Neuronal stem cell (in vitro differentiated cells): ENCODE data around the gene SLC25A10.
A peak's percentile ranks its signal among the peaks of the same experiment; 100 is the strongest.

ENCODE experiments used
- DNase-seq: peaks from one replicate; pipeline ENCODE4 v3.0.0-alpha.2; 2013; ENCODE audit warnings: low spot score
- H2AFZ ChIP-seq: one replicate; pipeline ENCODE4 v1.6.1; 2013; ENCODE audit warnings: mild to moderate bottlenecking, low read length, inconsistent platforms
- H2AK5ac ChIP-seq: 2 replicates; pipeline ENCODE4 v1.6.1; 2013; ENCODE audit warnings: low read depth, mild to moderate bottlenecking, inconsistent platforms, low read length, moderate library complexity, mixed read lengths
- H2BK120ac ChIP-seq: 2 replicates; pipeline ENCODE4 v1.6.1; 2013; ENCODE audit warnings: low read depth, mild to moderate bottlenecking, inconsistent platforms, low read length, moderate library complexity, mixed read lengths
- H2BK12ac ChIP-seq: one replicate; pipeline ENCODE4 v1.6.1; 2013; ENCODE audit warnings: low read length, inconsistent platforms
- H2BK15ac ChIP-seq: 2 replicates; pipeline ENCODE4 v1.6.1; 2013; ENCODE audit warnings: mild to moderate bottlenecking, low read length, inconsistent platforms, mixed read lengths
- H2BK5ac ChIP-seq: one replicate; pipeline ENCODE4 v1.6.1; 2013; ENCODE audit warnings: inconsistent platforms, mild to moderate bottlenecking, low read length, moderate library complexity
- H3K14ac ChIP-seq: one replicate; pipeline ENCODE4 v1.6.1; 2013; ENCODE audit warnings: low read length, inconsistent platforms
- H3K18ac ChIP-seq: 2 replicates; pipeline ENCODE4 v1.6.1; 2013; ENCODE audit warnings: low read length, inconsistent platforms
- H3K23ac ChIP-seq: 2 replicates; pipeline ENCODE4 v1.6.1; 2013; ENCODE audit warnings: low read depth, mild to moderate bottlenecking, mixed read lengths, low read length, inconsistent platforms; ENCODE audit not compliant: poor library complexity
- H3K27ac ChIP-seq: replicated peaks from 3 replicates; pipeline ENCODE4 v1.5.1; 2013; ENCODE audit warnings: low read length, inconsistent platforms
- H3K27me3 ChIP-seq, 3 experiments: 2 replicates each; pipeline ENCODE4 v1.6.1; 2013; ENCODE audit warnings: low read length in 3 of 3, mild to moderate bottlenecking in 2 of 3, inconsistent platforms in 1 of 3, low read depth in 1 of 3, mixed read lengths in 1 of 3, moderate library complexity in 1 of 3; ENCODE audit not compliant: control insufficient read depth in 3 of 3, insufficient read depth in 3 of 3
- H3K36me3 ChIP-seq, 2 donors: replicated peaks in 1 of 2; 2 replicates each; pipeline ENCODE4 v1.6.1; 2013; ENCODE audit warnings: low read length in 2 of 2; ENCODE audit not compliant: control insufficient read depth in 2 of 2, insufficient read depth in 2 of 2
- H3K4ac ChIP-seq: 2 replicates; pipeline ENCODE4 v1.6.1; 2013; ENCODE audit warnings: inconsistent platforms, mild to moderate bottlenecking, low read length, moderate library complexity
- H3K4me1 ChIP-seq, 2 donors: 1 replicate in 1 of 2; 2 replicates in 1 of 2; pipeline ENCODE4 v1.6.1; 2013; ENCODE audit warnings: low read length in 2 of 2, low read depth in 1 of 2; ENCODE audit not compliant: control insufficient read depth in 2 of 2, insufficient read depth in 1 of 2
- H3K4me2 ChIP-seq: one replicate; pipeline ENCODE4 v1.6.1; 2013; ENCODE audit warnings: mild to moderate bottlenecking, low read length, inconsistent platforms; ENCODE audit not compliant: insufficient read depth, poor library complexity, severe bottlenecking
- H3K4me3 ChIP-seq, 2 donors: 2 replicates each; pipeline ENCODE4 v1.5.1; 2013; ENCODE audit warnings: low read length in 2 of 2, mild to moderate bottlenecking in 2 of 2, inconsistent platforms in 1 of 2, moderate library complexity in 1 of 2
- H3K79me1 ChIP-seq: one replicate; pipeline ENCODE4 v1.6.1; 2013; ENCODE audit warnings: low read depth, mild to moderate bottlenecking, inconsistent platforms, low read length, moderate library complexity
- H3K9ac ChIP-seq: one replicate; pipeline ENCODE4 v1.6.1; 2013; ENCODE audit warnings: mild to moderate bottlenecking, low read depth, low read length, inconsistent platforms; ENCODE audit not compliant: poor library complexity
- H3K9me3 ChIP-seq, 2 donors: replicated peaks in 1 of 2; 2 replicates each; pipeline versions ENCODE3 to v1.6.1; 2013; ENCODE audit warnings: low read length in 2 of 2, mild to moderate bottlenecking in 2 of 2, inconsistent platforms in 1 of 2, low read depth in 1 of 2, mixed read lengths in 1 of 2, moderate library complexity in 1 of 2; ENCODE audit not compliant: control insufficient read depth in 2 of 2, insufficient read depth in 1 of 2
- H4K8ac ChIP-seq: one replicate; pipeline ENCODE4 v1.6.1; 2013; ENCODE audit warnings: low read depth, mild to moderate bottlenecking, inconsistent platforms, low read length, moderate library complexity
- H4K91ac ChIP-seq: one replicate; pipeline ENCODE4 v1.6.1; 2013; ENCODE audit warnings: low read length, low read depth, mild to moderate bottlenecking, inconsistent platforms; ENCODE audit not compliant: poor library complexity
- WGBS, 2 donors: extraction: QIAGEN DNeasy Blood & Tissue Kit; methylation state at CpG; one replicate each; pipeline ENCODE4 v1.1.7; 2013; ENCODE audit warnings: missing lambda C conversion rate in 2 of 2, mixed read lengths in 1 of 2; ENCODE audit not compliant: insufficient read length in 2 of 2, insufficient replicate concordance in 1 of 2; ENCODE audit errors: extremely low coverage in 2 of 2; 5-methylcytosine and 5-hydroxymethylcytosine counted together

The SLC25A10 gene

DNA sequence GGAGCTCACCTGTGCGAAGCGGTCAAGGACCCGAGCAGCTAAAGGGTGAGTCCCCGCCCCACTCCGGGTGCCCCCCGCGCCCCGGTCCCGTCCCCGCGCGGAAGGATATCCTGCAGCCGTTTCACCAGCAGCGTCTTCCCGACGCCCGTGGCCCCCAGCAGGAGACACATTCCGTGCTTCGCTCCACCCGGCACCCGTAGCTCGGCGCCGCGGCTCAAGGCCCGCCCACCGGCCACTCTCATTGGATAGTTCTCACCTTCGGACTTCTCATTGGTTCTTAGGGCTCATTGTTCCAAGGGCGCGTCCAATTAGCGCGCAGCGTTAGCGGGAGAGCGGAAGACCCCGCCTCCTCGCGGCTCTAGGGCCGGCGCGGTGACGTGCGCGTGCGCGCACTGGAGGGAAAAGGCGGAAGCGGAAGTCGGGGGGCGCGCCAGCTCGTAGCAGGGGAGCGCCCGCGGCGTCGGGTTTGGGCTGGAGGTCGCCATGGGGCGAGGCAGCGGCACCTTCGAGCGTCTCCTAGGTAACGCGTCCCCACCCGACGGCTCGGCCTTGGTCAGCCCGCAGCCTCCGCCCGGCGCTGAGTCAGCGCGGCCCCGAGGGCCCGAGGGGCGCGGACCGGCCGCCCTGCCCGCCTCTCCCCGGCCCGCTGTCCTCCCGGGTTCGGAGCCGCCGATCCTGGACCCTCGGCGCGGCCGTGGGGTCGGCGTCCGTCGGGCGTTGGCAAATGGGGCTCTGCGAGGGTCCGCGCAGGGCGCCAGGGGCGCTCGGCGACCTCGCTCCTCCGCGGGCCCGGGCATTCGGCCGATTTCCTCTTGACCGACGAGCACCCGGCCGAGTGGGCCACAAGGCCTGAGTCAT lies 28.3 kb upstream of the SLC25A10 start, which contains the start of the genes ARL16 and HGS:
TSS of gene ARL16 (minus strand) at position 214 of the 858 bp plus-strand sequence. CDS start at position 170, 44 bp downstream.
TSS of gene HGS (plus strand) at position 428 of the 858 bp plus-strand sequence. CDS start at position 484, 56 bp downstream.
- H3K79me1 ChIP-seq = peaks cover 30% of the 10 kb centered on the region
- peak within 1 kb of the TSS; percentile 8 for H4K8ac ChIP-seq
- peak within 1 kb of the TSS; percentile 48 for H2BK120ac ChIP-seq
- H2BK15ac ChIP-seq = peak within 1 kb of the TSS; percentile 82
- H3K4ac ChIP-seq = no peak within 1 kb of the TSS
- H3K23ac ChIP-seq = peak within 1 kb of the TSS; percentile 94
- H3K27ac ChIP-seq = no peak within 1 kb of the TSS
- peak; percentile 99 for DNase-seq
- H4K91ac ChIP-seq = no peak within 1 kb of the TSS
- H2BK5ac ChIP-seq = peak within 1 kb of the TSS; percentile 85
- H2BK12ac ChIP-seq = peak within 1 kb of the TSS; percentile 85
- no peaks in the 10 kb centered on the region for H3K27me3 ChIP-seq
- peak within 1 kb of the TSS; percentile 98 for H3K18ac ChIP-seq
- H2AFZ ChIP-seq = peak within 1 kb of the TSS; percentile 89
- peak within 1 kb of the TSS; percentile 99 for H3K9ac ChIP-seq
- H3K36me3 ChIP-seq = peaks cover 26 to 64% of the 10 kb centered on the region in 2 donors
- peaks cover 9 to 14% of the 10 kb centered on the region in 2 donors for H3K4me1 ChIP-seq
- peaks cover 0 to 2% of the 10 kb centered on the region in 2 donors for H3K9me3 ChIP-seq
- peak within 1 kb of the TSS; percentile 79 for H3K4me2 ChIP-seq
- WGBS, 2 donors = no CpG with 5 or more reads among the region's 112 CpGs
- H2AK5ac ChIP-seq = peak within 1 kb of the TSS; percentile 91
- H3K4me3 ChIP-seq = peak within 1 kb of the TSS; percentile 84 to 97
- peak within 1 kb of the TSS; percentile 73 for H3K14ac ChIP-seq

DNA sequence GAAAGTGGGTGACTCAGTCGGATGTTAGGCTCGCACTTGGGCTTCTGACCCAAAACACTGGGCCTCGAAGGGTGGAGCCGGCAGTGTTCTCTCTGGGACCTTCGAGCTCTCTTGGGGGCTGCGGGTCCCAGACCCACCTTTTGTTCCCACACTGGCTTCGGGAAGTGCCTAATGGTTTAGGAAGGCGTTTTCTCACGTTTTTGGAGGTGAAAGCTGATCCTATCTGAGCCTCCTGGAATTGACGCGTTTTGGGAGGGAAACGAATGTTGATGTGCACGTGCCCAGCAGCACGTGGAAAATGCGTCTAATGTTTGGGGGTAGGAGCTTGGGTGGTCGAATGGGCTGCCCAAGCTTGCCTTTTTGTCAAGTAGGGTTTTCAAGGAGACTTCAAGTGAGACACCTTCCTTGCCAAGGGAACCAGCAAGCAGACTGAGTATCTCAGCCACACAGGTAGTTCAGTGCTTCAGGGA lies 27.6 kb upstream of the SLC25A10 start:
- no peak for DNase-seq
- peak overlapping the region; percentile 84 to 94 for H3K4me3 ChIP-seq
- H3K9me3 ChIP-seq = peaks cover 0 to 2% of the 10 kb centered on the region in 2 donors
- H3K27ac ChIP-seq = no peak overlapping the region
- H2AK5ac ChIP-seq = peak overlapping the region; percentile 91
- H4K8ac ChIP-seq = no peak overlapping the region
- peaks cover 9 to 14% of the 10 kb centered on the region in 2 donors for H3K4me1 ChIP-seq
- H3K79me1 ChIP-seq = peaks cover 31% of the 10 kb centered on the region
- H2BK120ac ChIP-seq = no peak overlapping the region
- H4K91ac ChIP-seq = no peak overlapping the region
- no peak overlapping the region for H2BK15ac ChIP-seq
- no peak overlapping the region for H2BK12ac ChIP-seq
- H3K18ac ChIP-seq = peak overlapping the region; percentile 82
- peak overlapping the region; percentile 77 for H2AFZ ChIP-seq
- peak overlapping the region; percentile 57 for H3K14ac ChIP-seq
- WGBS, 2 donors = no CpG with 5 or more reads among the region's 16 CpGs
- peaks cover 33 to 68% of the 10 kb centered on the region in 2 donors for H3K36me3 ChIP-seq
- peak overlapping the region; percentile 83 for H3K9ac ChIP-seq
- no peak overlapping the region for H3K4ac ChIP-seq
- H3K4me2 ChIP-seq = peak overlapping the region; percentile 79
- no peak overlapping the region for H2BK5ac ChIP-seq
- no peak overlapping the region for H3K23ac ChIP-seq
- no peaks in the 10 kb centered on the region for H3K27me3 ChIP-seq

DNA sequence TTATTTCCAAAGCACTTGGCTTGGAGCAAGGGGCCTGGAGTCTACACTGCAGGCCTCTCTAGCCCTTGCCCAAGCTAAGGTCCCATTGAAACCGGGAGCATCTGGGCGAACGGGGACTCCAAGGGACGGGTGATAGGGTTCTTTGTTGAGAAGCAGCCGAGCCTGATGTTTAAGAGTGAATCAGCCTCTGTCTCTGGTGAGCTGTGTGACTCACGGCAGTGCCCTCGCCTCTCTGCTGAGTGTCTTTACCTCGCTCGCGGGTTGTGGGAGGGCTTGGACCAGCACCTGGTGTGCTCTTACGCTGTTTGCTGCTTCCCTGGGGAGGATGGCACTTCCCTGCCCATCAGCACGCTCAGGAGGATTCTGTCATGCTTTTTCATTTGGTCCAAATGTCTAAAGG lies 27.0 kb upstream of the SLC25A10 start:
- no peak overlapping the region for H2BK5ac ChIP-seq
- no peak overlapping the region for H4K8ac ChIP-seq
- no peak overlapping the region for H3K14ac ChIP-seq
- no peak overlapping the region for H2BK12ac ChIP-seq
- H4K91ac ChIP-seq = no peak overlapping the region
- peaks cover 39 to 68% of the 10 kb centered on the region in 2 donors for H3K36me3 ChIP-seq
- no peaks in the 10 kb centered on the region for H3K27me3 ChIP-seq
- H3K18ac ChIP-seq = no peak overlapping the region
- H3K4me3 ChIP-seq = peak overlapping the region in 1 of 2 donors; percentile 84
- no peak overlapping the region for H2BK120ac ChIP-seq
- no peak overlapping the region for H2BK15ac ChIP-seq
- peaks cover 0 to 2% of the 10 kb centered on the region in 2 donors for H3K9me3 ChIP-seq
- no peak overlapping the region for H3K4ac ChIP-seq
- peaks cover 9 to 14% of the 10 kb centered on the region in 2 donors for H3K4me1 ChIP-seq
- no peak overlapping the region for H3K9ac ChIP-seq
- H2AFZ ChIP-seq = no peak overlapping the region
- no peak for DNase-seq
- peak overlapping the region; percentile 79 for H3K4me2 ChIP-seq
- H3K23ac ChIP-seq = no peak overlapping the region
- H3K79me1 ChIP-seq = peaks cover 34% of the 10 kb centered on the region
- no peak overlapping the region for H2AK5ac ChIP-seq
- WGBS, 2 donors = no CpG with 5 or more reads among the region's 12 CpGs
- H3K27ac ChIP-seq = no peak overlapping the region

DNA sequence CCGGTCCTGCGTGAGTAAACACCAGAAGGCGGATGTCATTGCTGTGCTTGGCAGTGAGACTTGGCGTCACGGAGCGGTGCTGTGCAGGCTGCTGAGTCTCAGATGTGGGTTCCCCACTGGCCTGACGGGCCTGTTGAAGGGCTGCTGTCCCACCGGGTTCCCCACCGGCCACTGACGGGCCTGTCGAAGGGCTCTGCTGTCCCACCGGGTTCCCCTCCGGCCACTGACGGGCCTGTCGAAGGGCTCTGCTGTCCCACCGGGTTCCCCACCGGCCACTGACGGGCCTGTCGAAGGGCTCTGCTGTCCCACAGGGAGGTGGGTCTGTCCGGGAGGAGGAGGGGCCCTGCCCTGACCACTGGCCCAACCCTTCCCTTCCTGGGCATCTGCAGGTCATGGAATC lies 25.5 kb upstream of the SLC25A10 start:
- no peak overlapping the region for H2BK12ac ChIP-seq
- H3K4me1 ChIP-seq = peaks cover 9 to 14% of the 10 kb centered on the region in 2 donors
- no peak overlapping the region for H2BK120ac ChIP-seq
- DNase-seq = no peak
- H2BK5ac ChIP-seq = no peak overlapping the region
- H4K91ac ChIP-seq = no peak overlapping the region
- H3K27me3 ChIP-seq = no peaks in the 10 kb centered on the region
- no peak overlapping the region for H2AK5ac ChIP-seq
- no peak overlapping the region for H3K4me3 ChIP-seq
- no peak overlapping the region for H3K18ac ChIP-seq
- WGBS, 2 donors = no CpG with 5 or more reads among the region's 20 CpGs
- no peak overlapping the region for H2BK15ac ChIP-seq
- peaks cover 32% of the 10 kb centered on the region for H3K79me1 ChIP-seq
- peak overlapping the region; percentile 3 for H3K23ac ChIP-seq
- H3K4ac ChIP-seq = no peak overlapping the region
- no peak overlapping the region for H3K4me2 ChIP-seq
- no peaks in the 10 kb centered on the region for H3K9me3 ChIP-seq
- peaks cover 42 to 70% of the 10 kb centered on the region in 2 donors for H3K36me3 ChIP-seq
- H3K14ac ChIP-seq = no peak overlapping the region
- no peak overlapping the region for H2AFZ ChIP-seq
- H3K9ac ChIP-seq = no peak overlapping the region
- H4K8ac ChIP-seq = no peak overlapping the region
- H3K27ac ChIP-seq = no peak overlapping the region
